Endometrium (tissue), 2 donors: ENCODE data around the gene CCDC70.

Experiments
- FAIRE-seq: peaks from 2 replicates; lab custom pipeline; 2012; peaks lifted over from hg19 to GRCh38; lab: Jason Lieb, UNC
- donor health status: control.
- donor health status: control.

CCDC70 gene

GRCh38 chr13:51910508-51910907 is 48.7 kb downstream of the CCDC70 start:
- no peak for FAIRE-seq

- FAIRE-seq, result no peak
Observed at GRCh38 chr13:51912091-51912490, 50.3 kb downstream of the CCDC70 start.

GRCh38 chr13:51912511-51913225 is 50.9 kb downstream of the CCDC70 start:
- no peak for FAIRE-seq

- no peak for FAIRE-seq
Observed at GRCh38 chr13:51913421-51914136, 51.8 kb downstream of the CCDC70 start.

- FAIRE-seq, result no peak
Observed at GRCh38 chr13:51914137-51914493, 52.3 kb downstream of the CCDC70 start.
